IMR-90 (cell line): ENCODE data around the gene RAB11FIP3. TPM values are rescaled to one million over a fixed set of nuclear protein-coding genes. Genes with fewer than 3 reads are reported as not detected.

Experiments used
- ATAC-seq: fragments of 200-7000 bp; cut with Tn5 transposase; 2 replicates; pipeline ENCODE4 v1.9.1; 2020; ENCODE audit warnings: low read depth, mild to moderate bottlenecking, moderate library complexity
- BruUV-seq: library from RNA; stranded (reverse); fragments of 400-500 nt; replicated peaks from 2 replicates; lab custom pipeline; 2021; lab: Mats Ljungman, UMichigan
- CTCF ChIA-PET: fragments of 300-600 bp; formaldehyde crosslinking; extraction: SDS; loops from one replicate; lab custom pipeline; 2021; ENCODE audit warnings: antibody characterized with exemption; lab: Yijun Ruan, JAX
- POLR2A ChIA-PET: fragments of 300-600 bp; sonication (Branson Sonifier 250); formaldehyde crosslinking; loops from one replicate; lab custom pipeline; 2022; ENCODE audit warnings: antibody characterized with exemption; ENCODE audit not compliant: unreplicated experiment; lab: Charles Lee
- DNase-seq: peaks from one replicate; pipeline ENCODE4 v3.0.0; 2013
- H2AFZ ChIP-seq: replicated peaks from 2 replicates; pipeline ENCODE3; 2013; ENCODE audit warnings: low read length, mild to moderate bottlenecking; ENCODE audit not compliant: poor library complexity
- H2AK5ac ChIP-seq: 2 replicates; pipeline ENCODE4 v1.6.1; 2013; ENCODE audit warnings: low read depth, low read length, inconsistent platforms
- H2AK9ac ChIP-seq: replicated peaks from 2 replicates; pipeline ENCODE3; 2013; ENCODE audit warnings: mild to moderate bottlenecking, low read depth, low read length, moderate library complexity; ENCODE audit not compliant: poor library complexity
- H2BK120ac ChIP-seq: 2 replicates; pipeline ENCODE4 v1.6.1; 2013; ENCODE audit warnings: low read depth, low read length, inconsistent platforms
- H2BK15ac ChIP-seq: 3 replicates; pipeline ENCODE4 v1.6.1; 2013; ENCODE audit warnings: low read depth, low read length, inconsistent platforms
- H2BK20ac ChIP-seq: 2 replicates; pipeline ENCODE4 v1.6.1; 2013; ENCODE audit warnings: low read depth, mild to moderate bottlenecking, inconsistent platforms, low read length, moderate library complexity
- H2BK5ac ChIP-seq: 2 replicates; pipeline ENCODE4 v1.6.1; 2013; ENCODE audit warnings: mild to moderate bottlenecking, low read depth, low read length, inconsistent platforms; ENCODE audit not compliant: poor library complexity, severe bottlenecking
- H3K14ac ChIP-seq: replicated peaks from 2 replicates; pipeline ENCODE4 v1.6.1; 2013; ENCODE audit warnings: low read depth, low read length, inconsistent platforms
- H3K18ac ChIP-seq: 2 replicates; pipeline ENCODE4 v1.6.1; 2013; ENCODE audit warnings: low read depth, low read length, control low read depth
- H3K23ac ChIP-seq: 2 replicates; pipeline ENCODE4 v1.6.1; 2013; ENCODE audit warnings: low read depth, low read length, inconsistent platforms
- H3K27ac ChIP-seq: 2 replicates; pipeline ENCODE4 v1.5.1; 2013; ENCODE audit warnings: mild to moderate bottlenecking, control low read depth, low read length; ENCODE audit not compliant: insufficient read depth
- H3K27me3 ChIP-seq: 2 replicates; pipeline ENCODE4 v1.6.1; 2013; ENCODE audit warnings: low read length; ENCODE audit not compliant: control insufficient read depth, insufficient read depth
- H3K36me3 ChIP-seq: 2 replicates; pipeline ENCODE4 v1.6.1; 2013; ENCODE audit warnings: low read length, mixed read lengths; ENCODE audit not compliant: control insufficient read depth, insufficient read depth
- H3K4ac ChIP-seq: 2 replicates; pipeline ENCODE4 v1.6.1; 2013; ENCODE audit warnings: low read depth, low read length, inconsistent platforms
- H3K4me1 ChIP-seq: 2 replicates; pipeline ENCODE4 v1.6.1; 2013; ENCODE audit warnings: low read length, mixed read lengths; ENCODE audit not compliant: control insufficient read depth, insufficient read depth
- H3K4me2 ChIP-seq: 2 replicates; pipeline ENCODE4 v1.6.1; 2013; ENCODE audit warnings: low read depth, mild to moderate bottlenecking, control low read depth, low read length, moderate library complexity
- H3K4me3 ChIP-seq: 2 replicates; pipeline ENCODE4 v1.5.1; 2013; ENCODE audit warnings: low read depth, mild to moderate bottlenecking, control low read depth, low read length, moderate library complexity; ENCODE audit not compliant: insufficient read depth
- H3K56ac ChIP-seq: 2 replicates; pipeline ENCODE4 v1.6.1; 2013; ENCODE audit warnings: low read length, inconsistent platforms; ENCODE audit not compliant: insufficient read depth; ENCODE audit errors: extremely low read depth
- H3K79me1 ChIP-seq, 2 experiments: 2 replicates each; pipeline ENCODE4 v1.6.1; 2013; ENCODE audit warnings: low read length in 2 of 2, inconsistent platforms in 1 of 2, low read depth in 1 of 2
- H3K9ac ChIP-seq: 2 replicates; pipeline ENCODE4 v1.6.1; 2013; ENCODE audit warnings: low read depth, low read length, control low read depth
- H3K9me1 ChIP-seq: 2 replicates; pipeline ENCODE4 v1.6.1; 2013; ENCODE audit warnings: low read length, inconsistent platforms; ENCODE audit not compliant: insufficient read depth
- H3K9me3 ChIP-seq: 2 replicates; pipeline ENCODE4 v1.6.1; 2013; ENCODE audit warnings: low read length; ENCODE audit not compliant: control insufficient read depth, insufficient read depth
- H4K20me1 ChIP-seq: 2 replicates; pipeline ENCODE4 v1.6.1; 2013; ENCODE audit warnings: low read length, inconsistent platforms; ENCODE audit not compliant: insufficient read depth
- H4K5ac ChIP-seq: 2 replicates; pipeline ENCODE4 v1.6.1; 2013; ENCODE audit warnings: mild to moderate bottlenecking, low read depth, low read length, control low read depth
- H4K8ac ChIP-seq, 2 experiments: 2 replicates each; pipeline ENCODE4 v1.6.1; 2013; ENCODE audit warnings: low read depth in 2 of 2, low read length in 2 of 2, control low read depth in 1 of 2, inconsistent platforms in 1 of 2
- H4K91ac ChIP-seq: 2 replicates; pipeline ENCODE4 v1.6.1; 2013; ENCODE audit warnings: low read depth, low read length, inconsistent platforms; ENCODE audit not compliant: insufficient read depth
- BHLHE40 ChIP-seq: fragments of 150-350 bp; IDR thresholded peaks from 2 replicates; pipeline ENCODE4 v1.6.1; 2016; ENCODE audit warnings: mild to moderate bottlenecking, low read depth, low read length
- CEBPB ChIP-seq: IDR thresholded peaks from 2 replicates; pipeline ENCODE4 v1.6.1; 2012; ENCODE audit warnings: low read depth, low read length, improper control_type of control experiment
- CHD1 ChIP-seq: IDR thresholded peaks from 2 replicates; pipeline ENCODE4 v1.6.1; 2012; ENCODE audit warnings: low read depth, low read length, improper control_type of control experiment
- MAFK ChIP-seq: IDR thresholded peaks from 2 replicates; pipeline ENCODE4 v1.6.1; 2012; ENCODE audit warnings: low read depth, low read length, improper control_type of control experiment
- MXI1 ChIP-seq: IDR thresholded peaks from 2 replicates; pipeline ENCODE4 v1.6.1; 2012; ENCODE audit warnings: low read depth, mild to moderate bottlenecking, low read length, moderate library complexity, borderline replicate concordance
- NFE2L2 ChIP-seq: fragments of 150-350 bp; IDR thresholded peaks from 2 replicates; pipeline ENCODE4 v1.6.1; 2016; ENCODE audit warnings: low read depth, mild to moderate bottlenecking, low read length
- RCOR1 ChIP-seq: IDR thresholded peaks from 2 replicates; pipeline ENCODE4 v1.6.1; 2012; ENCODE audit warnings: mild to moderate bottlenecking, low read length, improper control_type of control experiment; ENCODE audit not compliant: insufficient replicate concordance
- RFX5 ChIP-seq: IDR thresholded peaks from 2 replicates; pipeline ENCODE4 v1.8.0; 2012; ENCODE audit warnings: low read depth, mild to moderate bottlenecking, low read length, moderate library complexity
- SMC3 ChIP-seq: fragments of 150-350 bp; IDR thresholded peaks from 2 replicates; pipeline ENCODE4 v1.6.1; 2016; ENCODE audit warnings: low read depth, mild to moderate bottlenecking, antibody characterized with exemption, low read length, moderate library complexity
- WGBS, 2 experiments: methylation state at CpG; one replicate each; pipeline versions ENCODE4 v1.1.5 to v1.1.7; 2013; ENCODE audit warnings: missing lambda C conversion rate in 2 of 2; ENCODE audit not compliant: insufficient read length in 1 of 2; ENCODE audit errors: extremely low coverage in 2 of 2; 5-methylcytosine and 5-hydroxymethylcytosine counted together
- dilution Hi-C: fragments of 300-500 bp; cut with HindIII; formaldehyde crosslinking; loops from one replicate; pipeline ENCODE4 v1.14.3; 2018; ENCODE audit warnings: low sequenced_read_pairs; ENCODE audit not compliant: unreplicated experiment
- in situ Hi-C: fragments of 300-500 bp; cut with MboI; formaldehyde crosslinking; loops from 3 replicates; pipeline ENCODE4 v1.14.3; 2019; ENCODE audit warnings: low sequenced_read_pairs, inconsistent platforms, mixed read lengths
- intact Hi-C: fragments of 100-400 bp; cut with micrococcal nuclease; formaldehyde crosslinking; loops from 2 replicates; pipeline ENCODE4 v1.10.0; 2022
- polyA plus RNA-seq, 3 experiments: library from polyadenylated mRNA; depleted of rRNA; stranded (reverse); fragments of >200 nt; gene quantifications; 2 replicates each; pipeline ENCODE4 v1.2.3, GENCODE V29; 2012; ENCODE audit warnings: low replicate concordance in 1 of 3
- total RNA-seq: library from RNA; depleted of rRNA; stranded (reverse); fragments of >200 nt; gene quantifications from 2 replicates; pipeline ENCODE4 v1.2.3, GENCODE V29; 2012
- TF ChIP-seq, protein P1 (sequence below): fragments of 150-350 bp; IDR thresholded peaks from 2 replicates; pipeline ENCODE4 v1.6.1; 2017; ENCODE audit warnings: mild to moderate bottlenecking, antibody characterized with exemption, low read length, low read depth
- TF ChIP-seq, protein P2 (sequence below): conservative IDR thresholded peaks from 2 replicates; pipeline ENCODE4 v1.5.1; 2012; ENCODE audit warnings: mild to moderate bottlenecking, low read depth, low read length, improper control_type of control experiment
- TF ChIP-seq, protein P3 (sequence below): fragments of 150-350 bp; IDR thresholded peaks from 2 replicates; pipeline ENCODE4 v1.6.1; 2016; ENCODE audit warnings: low read depth, mild to moderate bottlenecking, low read length, moderate library complexity, borderline replicate concordance

RAB11FIP3 gene
- total and polyA plus RNA-seq, 2 of the 4 experiments (the other 2 are of a cell fraction) = 7.5 to 22.5 TPM

DNA sequence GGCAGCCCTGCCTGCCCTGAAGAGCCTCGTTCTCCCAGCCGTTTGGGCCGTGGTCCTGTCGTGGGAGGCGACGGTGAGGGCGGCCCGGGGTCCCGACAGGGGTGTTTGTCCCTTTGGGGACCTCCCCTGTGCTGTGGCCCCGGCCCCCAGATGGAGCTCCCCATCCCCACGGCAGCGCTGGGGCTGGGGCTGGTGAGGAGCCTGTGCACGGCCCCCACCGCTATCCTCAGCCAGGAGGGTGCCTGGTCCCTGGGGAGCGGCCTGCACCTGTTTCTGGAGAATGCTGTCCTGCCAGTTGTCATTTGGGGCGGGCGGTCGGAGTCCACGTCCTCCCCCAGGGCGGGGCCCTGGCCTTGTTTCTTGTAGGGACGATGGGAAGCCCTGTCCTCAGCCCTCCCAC lies 108.7 kb downstream of the RAB11FIP3 start:
- Histone ChIP-seq H3K79me1 (peaks cover 11 to 71% of the 10 kb centered on the region in 2 experiments), H3K9me3 (no peaks in the 10 kb centered on the region), H3K4me1 (peaks cover 12% of the 10 kb centered on the region), H2BK5ac (no peak overlapping the region), H4K8ac (no peak overlapping the region), H2AFZ (no peak overlapping the region), H3K18ac (no peak overlapping the region), H2AK9ac (no peak overlapping the region), H2BK15ac (no peak overlapping the region), H3K4me3 (no peak overlapping the region), H3K56ac (no peak overlapping the region), H2BK20ac (no peak overlapping the region), H2AK5ac (no peak overlapping the region), H3K23ac (no peak overlapping the region), H3K4me2 (no peak overlapping the region), H3K27me3 (no peaks in the 10 kb centered on the region), H3K9me1 (peaks cover 11% of the 10 kb centered on the region; the same call in 1 of the 2 replicates), H3K36me3 (peaks cover 15% of the 10 kb centered on the region; the same call in 1 of the 2 replicates), H3K4ac (no peak overlapping the region), H3K27ac (no peak overlapping the region), H2BK120ac (no peak overlapping the region), H3K9ac (no peak overlapping the region), H4K91ac (no peak overlapping the region), H4K5ac (no peak overlapping the region), H4K20me1 (peaks cover 70% of the 10 kb centered on the region), H3K14ac (no peak overlapping the region)
- intact Hi-C loops (no loop called here), dilution Hi-C loops (no loop called here), in situ Hi-C loops (no loop called here)
- WGBS, 2 experiments = 94% methylated on average over 13 of the region's 21 CpGs; no CpG with 5 or more reads in 1 of the 2 experiments
- no peak for DNase-seq
- no peak for ATAC-seq
- TF ChIP-seq, protein P1, sequence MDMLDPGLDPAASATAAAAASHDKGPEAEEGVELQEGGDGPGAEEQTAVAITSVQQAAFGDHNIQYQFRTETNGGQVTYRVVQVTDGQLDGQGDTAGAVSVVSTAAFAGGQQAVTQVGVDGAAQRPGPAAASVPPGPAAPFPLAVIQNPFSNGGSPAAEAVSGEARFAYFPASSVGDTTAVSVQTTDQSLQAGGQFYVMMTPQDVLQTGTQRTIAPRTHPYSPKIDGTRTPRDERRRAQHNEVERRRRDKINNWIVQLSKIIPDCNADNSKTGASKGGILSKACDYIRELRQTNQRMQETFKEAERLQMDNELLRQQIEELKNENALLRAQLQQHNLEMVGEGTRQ = no peak
- TF ChIP-seq BHLHE40 = no peak
- TF ChIP-seq MAFK = no peak
- no peak for TF ChIP-seq SMC3
- no peak for TF ChIP-seq RFX5
- TF ChIP-seq NFE2L2 = no peak
- TF ChIP-seq, protein P2, sequence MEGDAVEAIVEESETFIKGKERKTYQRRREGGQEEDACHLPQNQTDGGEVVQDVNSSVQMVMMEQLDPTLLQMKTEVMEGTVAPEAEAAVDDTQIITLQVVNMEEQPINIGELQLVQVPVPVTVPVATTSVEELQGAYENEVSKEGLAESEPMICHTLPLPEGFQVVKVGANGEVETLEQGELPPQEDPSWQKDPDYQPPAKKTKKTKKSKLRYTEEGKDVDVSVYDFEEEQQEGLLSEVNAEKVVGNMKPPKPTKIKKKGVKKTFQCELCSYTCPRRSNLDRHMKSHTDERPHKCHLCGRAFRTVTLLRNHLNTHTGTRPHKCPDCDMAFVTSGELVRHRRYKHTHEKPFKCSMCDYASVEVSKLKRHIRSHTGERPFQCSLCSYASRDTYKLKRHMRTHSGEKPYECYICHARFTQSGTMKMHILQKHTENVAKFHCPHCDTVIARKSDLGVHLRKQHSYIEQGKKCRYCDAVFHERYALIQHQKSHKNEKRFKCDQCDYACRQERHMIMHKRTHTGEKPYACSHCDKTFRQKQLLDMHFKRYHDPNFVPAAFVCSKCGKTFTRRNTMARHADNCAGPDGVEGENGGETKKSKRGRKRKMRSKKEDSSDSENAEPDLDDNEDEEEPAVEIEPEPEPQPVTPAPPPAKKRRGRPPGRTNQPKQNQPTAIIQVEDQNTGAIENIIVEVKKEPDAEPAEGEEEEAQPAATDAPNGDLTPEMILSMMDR = no peak
- no peak for TF ChIP-seq CHD1
- TF ChIP-seq, protein P3, sequence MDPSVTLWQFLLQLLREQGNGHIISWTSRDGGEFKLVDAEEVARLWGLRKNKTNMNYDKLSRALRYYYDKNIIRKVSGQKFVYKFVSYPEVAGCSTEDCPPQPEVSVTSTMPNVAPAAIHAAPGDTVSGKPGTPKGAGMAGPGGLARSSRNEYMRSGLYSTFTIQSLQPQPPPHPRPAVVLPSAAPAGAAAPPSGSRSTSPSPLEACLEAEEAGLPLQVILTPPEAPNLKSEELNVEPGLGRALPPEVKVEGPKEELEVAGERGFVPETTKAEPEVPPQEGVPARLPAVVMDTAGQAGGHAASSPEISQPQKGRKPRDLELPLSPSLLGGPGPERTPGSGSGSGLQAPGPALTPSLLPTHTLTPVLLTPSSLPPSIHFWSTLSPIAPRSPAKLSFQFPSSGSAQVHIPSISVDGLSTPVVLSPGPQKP = no peak
- TF ChIP-seq RCOR1 = no peak
- TF ChIP-seq CEBPB = no peak
- no peak for TF ChIP-seq MXI1
- CTCF ChIA-PET = no interaction called here
- BruUV-seq = no TSS peak
- POLR2A ChIA-PET = no interaction called here
